ENCODE data around the gene HERC4.
"Not testable (repeated sequence)": the region's sequence is repeated elsewhere in the genome, so short reads cannot be mapped to it uniquely, and the experiment has no call there.

Gene HERC4

DNA sequence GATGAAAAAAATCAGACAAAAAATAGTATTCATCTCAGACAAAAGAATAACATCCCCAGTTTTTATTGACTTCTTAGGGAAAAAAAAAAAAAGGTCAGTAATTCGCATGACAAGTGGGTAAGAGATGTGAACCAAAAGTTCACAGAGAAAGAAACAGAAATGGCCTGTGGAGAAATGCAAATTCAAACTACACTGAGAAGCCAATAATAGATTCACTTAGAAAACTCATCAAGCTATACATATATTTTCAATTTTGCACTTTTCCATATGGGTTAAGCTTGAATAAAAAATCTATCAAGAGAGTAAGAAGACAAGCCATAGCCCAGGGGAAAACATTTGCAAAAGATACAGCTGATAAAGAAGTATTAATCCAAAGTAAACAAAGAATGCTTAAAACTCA, 28.0 kb downstream of the HERC4 start:
- DNase-seq (ENCODE audit: low read depth in 2 of 2) = no peak

DNA sequence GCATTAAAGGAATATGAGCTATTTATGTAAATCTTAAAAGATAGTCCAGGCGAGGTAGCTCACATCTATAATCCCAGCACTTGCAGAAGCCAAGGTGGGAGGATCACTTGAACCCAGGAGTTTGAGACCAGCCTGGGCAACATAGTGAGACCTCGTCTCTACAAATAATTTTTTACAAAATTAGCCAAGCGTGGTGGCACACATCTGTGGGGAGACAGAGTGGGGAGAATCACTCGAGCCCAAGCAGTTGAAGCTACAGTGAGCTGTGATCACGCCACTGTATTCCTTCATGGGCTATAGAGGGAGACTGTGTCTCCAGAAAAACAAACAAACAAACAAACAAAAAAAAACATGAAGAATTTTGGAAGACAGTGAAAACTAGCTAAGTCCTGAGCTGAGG, 28.4 kb downstream of the HERC4 start:
- no peak for DNase-seq (ENCODE audit: low read depth in 2 of 2)

DNA sequence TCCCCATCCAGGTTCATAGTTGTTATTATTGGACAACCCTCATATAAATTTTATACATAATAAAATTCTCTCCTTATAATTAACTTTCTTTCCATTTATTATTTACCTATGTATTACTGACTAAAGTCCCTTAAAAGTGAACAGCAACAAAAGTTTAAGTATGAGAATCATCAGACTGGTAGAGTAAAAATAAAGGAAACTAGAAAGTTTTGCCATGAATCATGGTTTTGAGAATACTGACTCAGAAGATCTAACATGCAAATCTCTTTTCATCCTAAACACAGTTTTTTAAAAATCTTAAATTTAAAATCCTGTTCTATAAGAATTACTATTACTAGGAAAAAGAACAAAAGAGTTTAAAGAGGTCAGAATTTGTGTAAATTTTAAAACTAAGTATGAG, 32.1 kb downstream of the HERC4 start:
- DNase-seq (ENCODE audit: low read depth in 2 of 2) = no peak

DNA sequence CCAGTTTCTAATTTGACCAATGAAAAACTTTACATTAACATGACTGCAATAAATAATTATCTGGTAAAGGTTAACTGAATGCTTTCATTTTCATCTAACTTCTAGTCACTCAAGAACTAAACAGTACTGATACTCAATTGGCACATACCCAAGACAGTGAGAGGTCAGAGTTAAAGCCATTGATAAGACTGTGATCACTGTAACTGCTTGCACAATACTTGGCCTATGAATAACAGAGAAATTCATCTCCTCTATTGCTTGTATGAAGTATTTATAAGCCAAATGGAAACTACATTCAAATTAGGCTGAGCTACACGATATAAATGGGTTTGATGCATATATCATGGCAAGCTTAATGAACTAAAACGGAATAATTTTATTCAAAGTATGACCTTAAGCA, 43.0 kb downstream of the HERC4 start:
- DNase-seq (ENCODE audit: low read depth in 2 of 2) = no peak

DNA sequence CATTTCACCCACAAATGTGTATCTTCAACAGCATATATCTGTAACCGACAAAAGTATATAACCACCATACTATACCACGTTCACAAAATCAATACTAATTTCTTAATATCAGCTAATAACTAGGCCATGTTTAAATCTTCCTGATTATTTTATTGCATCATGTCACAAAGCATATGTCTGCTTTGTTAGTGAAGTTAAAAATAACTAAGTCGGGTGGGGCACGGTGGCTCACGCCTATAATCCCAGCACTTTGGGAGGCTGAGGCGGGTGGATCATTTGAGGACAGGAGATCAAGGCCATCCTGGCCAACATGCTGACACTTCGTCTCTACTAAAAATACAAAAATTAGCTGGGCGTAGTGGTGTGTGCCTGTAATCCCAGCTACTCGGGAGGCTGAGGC, 47.7 kb downstream of the HERC4 start:
- DNase-seq (ENCODE audit: low read depth in 2 of 2) = no peak

DNA sequence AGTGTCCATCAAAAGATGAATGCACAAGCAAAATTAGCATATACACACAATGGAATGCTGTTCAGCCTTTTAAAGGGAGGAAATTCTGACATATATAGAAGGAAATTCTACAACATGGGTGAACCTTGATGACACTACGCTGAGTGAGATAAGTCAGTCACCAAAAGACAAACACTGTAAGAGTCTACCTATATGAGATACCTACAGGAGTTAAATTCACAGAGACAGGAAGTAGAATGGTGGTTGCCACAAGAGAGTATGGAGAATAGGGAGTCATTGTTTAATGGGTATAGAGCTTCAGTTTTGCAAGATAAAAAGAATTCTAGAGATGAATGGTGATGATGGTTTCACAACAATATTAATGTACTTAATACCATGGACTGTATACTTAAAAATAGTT, 51.8 kb downstream of the HERC4 start:
- no peak for DNase-seq (ENCODE audit: low read depth in 2 of 2)

DNA sequence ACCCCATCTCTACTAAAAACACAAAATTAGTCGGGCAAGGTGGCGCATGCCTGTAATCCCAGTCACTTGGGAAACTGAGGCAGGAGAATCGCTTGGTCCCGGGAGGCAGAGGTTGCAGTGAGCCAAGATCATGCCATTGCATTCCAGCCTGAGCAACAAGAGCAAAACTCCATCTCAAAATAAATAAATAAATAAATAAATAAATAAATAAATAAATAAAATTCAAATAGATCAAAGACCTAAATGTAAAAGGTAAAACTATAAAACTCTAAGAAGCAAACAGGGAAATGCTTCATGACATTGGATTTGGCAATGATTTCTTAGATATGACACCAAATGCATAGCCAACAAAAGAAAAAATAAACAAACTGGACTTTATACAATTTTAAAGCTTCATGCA, 52.8 kb downstream of the HERC4 start:
- not testable (repeated sequence) for DNase-seq (ENCODE audit: low read depth in 2 of 2)

DNA sequence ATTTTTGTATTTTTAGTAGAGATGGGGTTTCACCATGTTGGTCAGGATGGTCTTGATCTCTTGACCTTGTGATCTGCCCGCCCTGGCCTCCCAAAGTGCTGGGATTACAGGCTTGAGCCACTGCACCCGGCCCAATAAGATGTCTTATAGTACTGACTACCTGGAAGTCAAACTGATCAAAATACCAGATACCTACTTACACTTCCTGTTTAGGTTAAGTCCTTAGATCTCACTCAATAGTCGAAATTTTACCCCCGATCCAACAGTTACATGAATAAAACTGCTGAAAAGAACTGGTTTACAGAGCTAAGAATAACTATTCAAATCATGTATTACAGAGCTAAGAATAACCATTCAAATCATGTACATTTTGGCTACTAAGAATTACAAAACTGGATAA, 58.6 kb downstream of the HERC4 start:
- not testable (repeated sequence) for DNase-seq (ENCODE audit: low read depth in 2 of 2)

DNA sequence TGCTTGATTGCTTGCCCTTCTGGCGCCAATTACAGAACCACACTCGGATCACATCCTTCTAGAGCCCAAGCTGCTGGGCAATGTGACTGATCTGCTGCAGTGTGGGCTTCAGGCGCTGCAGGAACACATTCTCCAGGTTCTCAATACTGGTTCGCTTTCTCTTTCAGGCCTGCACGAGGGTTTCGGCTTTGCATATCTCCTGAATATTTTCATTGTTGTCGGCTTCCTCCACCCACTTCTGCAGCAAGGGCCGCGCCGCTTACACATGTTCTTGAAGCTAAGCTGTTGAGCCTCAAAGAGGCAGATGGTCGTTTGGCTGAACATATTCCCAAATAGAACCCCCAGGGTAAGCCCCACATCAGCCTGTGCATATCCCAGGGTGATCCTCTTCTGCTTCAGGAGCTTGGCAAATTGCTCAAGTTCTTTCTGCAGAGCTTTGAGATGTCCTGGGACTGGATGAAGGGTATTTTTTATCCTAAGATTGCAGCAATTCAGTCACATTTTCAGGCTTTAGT, 64.6 kb downstream of the HERC4 start:
- no peak for DNase-seq (ENCODE audit: low read depth in 2 of 2)

DNA sequence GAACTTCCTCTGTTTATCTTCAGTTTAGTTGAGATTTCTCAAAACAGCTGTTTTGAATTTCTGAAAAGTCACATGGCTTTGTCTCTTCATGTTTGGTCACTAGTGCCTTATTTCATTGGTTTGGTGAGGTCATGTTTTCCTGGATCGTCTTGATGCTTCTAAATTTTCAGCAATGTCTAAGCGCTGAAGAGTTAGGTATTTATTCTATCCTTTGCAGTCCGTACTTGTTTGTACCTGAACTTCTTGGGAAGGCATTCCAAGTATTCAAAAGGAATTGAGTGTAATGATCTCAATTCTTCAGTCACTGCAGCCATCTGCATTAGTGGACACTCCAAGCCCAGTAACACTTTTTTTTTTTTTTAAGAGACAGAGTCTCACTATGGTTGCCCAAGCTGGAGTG, 67.7 kb downstream of the HERC4 start:
- DNase-seq (ENCODE audit: low read depth in 2 of 2) = no peak

DNA sequence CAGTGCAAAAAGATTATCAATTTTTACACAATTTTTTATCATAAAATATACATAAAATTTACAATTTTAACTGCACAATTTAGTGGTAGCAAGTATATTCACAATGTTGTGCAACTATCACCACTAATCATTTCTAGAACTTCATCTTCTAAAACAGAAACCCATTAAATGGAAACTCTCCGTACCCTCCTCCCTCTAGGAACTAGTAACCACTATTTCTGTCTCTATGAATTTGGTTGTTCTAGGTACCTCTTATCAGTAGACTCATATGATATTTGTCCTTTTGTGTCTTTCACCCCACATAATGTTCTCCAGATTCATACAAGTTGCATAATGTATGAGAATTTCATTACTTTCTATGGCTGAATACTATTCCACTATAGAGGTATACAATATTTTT, 73.5 kb downstream of the HERC4 start:
- no peak for DNase-seq (ENCODE audit: low read depth in 2 of 2)

DNA sequence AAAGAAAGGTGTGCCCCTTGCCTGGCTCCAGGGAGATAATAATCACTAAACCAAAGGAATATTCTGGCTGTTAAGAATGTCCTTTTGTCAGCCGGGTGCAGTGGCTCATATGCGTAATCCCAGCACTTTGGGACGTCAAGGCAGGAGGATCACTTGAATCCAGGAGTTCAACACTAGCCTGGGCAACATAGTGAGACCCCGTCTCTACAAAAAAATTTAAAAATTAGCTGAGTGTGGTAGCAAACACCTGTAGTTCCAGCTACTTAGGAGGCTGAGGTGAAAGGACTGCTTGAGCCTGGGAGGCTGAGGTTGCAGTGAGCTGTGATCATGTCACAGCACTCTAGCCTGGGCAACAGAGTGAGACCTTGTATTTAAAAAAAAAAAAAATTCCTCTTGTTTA, 74.1 kb downstream of the HERC4 start:
- DNase-seq (ENCODE audit: low read depth in 2 of 2) = no peak

DNA sequence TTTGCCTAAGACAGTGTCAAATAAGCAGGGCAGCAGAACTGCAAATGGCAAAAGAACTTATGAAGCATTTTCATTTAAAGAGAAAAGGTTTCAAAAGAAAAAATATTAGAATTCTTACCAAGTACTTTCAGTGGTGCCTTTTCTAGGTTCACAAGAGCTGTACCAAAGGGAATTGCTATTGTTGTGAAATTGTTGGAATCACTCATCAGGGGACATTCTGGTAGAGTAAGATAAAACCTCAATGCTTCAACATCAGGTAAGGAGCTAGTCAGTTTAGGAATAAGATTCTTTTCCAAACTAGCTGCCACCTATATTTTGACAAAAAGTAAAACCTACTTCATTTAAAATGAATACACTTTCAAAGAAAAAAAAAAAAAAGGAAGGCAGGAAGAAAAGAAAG, 85.0 kb downstream of the HERC4 start:
- no peak for DNase-seq (ENCODE audit: low read depth in 2 of 2)

DNA sequence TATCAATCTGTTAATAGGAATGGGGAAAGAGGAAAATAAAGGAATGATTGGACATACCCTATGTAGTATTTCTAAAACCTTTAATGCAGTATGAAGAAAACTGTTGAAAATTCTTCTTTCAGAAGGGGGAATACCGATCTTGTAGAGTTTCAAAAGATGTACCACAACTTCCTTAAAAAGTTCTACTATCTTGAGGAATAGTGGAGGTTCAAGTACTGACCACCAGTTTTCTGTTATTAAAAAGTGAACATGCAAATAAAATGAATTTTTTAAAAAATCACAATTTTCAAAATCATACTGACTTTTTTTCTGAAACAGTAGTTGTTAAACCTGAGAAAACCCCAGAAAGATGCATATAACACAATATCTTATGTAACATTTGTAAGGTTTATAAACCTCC, 86.5 kb downstream of the HERC4 start:
- no peak for DNase-seq (ENCODE audit: low read depth in 2 of 2)

DNA sequence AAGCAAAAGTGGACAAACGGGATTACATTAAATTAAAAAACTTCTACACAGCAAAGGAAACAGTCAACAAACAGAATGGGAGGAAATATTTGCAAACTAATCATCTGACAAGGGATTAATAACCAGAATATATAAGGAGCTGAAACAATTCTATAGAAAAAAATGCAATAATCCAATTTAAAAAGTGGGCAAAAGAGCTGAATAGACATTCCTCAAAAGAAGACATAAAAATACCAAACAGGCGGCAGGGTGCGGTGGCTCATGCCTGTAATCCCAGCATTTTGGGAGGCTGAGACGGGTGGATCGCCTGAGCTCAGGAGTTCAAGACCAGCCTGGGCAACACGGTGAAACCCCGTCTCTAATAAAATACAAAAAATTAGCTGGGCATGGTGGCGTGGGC, 92.5 kb downstream of the HERC4 start:
- not testable (repeated sequence) for DNase-seq (ENCODE audit: low read depth in 2 of 2)

DNA sequence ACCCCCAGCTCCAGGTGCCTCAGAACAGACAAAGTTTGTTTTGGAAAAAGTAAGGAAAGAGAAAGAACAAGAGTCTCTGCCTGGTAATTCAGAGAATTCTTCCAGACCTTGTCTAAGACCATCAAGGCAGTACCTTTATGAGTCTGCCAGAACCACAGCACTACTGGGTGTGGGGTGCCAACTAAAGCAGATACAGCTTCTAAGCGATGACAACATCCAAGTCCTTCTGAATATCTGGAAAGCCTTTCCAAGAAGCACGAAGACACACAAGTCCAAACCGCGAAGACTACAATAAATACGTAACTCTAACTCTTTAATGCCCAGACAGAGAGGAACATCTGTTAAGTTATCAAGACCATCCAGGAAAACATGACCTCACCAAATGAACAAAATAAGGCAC, 96.3 kb downstream of the HERC4 start:
- DNase-seq (ENCODE audit: low read depth in 2 of 2) = no peak

DNA sequence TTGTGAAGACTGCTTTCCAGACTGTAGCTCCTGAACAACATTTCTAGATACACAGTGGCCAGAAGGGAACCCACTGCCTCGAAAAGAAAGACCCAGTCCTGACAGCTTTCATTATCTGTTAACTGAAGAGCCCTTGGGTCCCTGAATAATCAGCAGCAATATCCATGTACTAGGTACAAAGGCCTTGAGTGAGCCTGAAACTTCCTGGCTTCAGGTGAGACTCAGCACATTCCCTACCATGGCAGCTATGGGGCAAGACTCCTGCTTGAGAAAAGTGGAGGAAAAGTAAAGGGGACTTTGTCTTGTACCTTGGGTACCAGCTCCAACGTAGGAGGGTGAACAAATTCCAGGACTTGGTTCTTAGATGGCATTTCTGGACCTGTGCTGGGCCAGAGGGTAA, 97.8 kb downstream of the HERC4 start:
- DNase-seq (ENCODE audit: low read depth in 2 of 2) = no peak

DNA sequence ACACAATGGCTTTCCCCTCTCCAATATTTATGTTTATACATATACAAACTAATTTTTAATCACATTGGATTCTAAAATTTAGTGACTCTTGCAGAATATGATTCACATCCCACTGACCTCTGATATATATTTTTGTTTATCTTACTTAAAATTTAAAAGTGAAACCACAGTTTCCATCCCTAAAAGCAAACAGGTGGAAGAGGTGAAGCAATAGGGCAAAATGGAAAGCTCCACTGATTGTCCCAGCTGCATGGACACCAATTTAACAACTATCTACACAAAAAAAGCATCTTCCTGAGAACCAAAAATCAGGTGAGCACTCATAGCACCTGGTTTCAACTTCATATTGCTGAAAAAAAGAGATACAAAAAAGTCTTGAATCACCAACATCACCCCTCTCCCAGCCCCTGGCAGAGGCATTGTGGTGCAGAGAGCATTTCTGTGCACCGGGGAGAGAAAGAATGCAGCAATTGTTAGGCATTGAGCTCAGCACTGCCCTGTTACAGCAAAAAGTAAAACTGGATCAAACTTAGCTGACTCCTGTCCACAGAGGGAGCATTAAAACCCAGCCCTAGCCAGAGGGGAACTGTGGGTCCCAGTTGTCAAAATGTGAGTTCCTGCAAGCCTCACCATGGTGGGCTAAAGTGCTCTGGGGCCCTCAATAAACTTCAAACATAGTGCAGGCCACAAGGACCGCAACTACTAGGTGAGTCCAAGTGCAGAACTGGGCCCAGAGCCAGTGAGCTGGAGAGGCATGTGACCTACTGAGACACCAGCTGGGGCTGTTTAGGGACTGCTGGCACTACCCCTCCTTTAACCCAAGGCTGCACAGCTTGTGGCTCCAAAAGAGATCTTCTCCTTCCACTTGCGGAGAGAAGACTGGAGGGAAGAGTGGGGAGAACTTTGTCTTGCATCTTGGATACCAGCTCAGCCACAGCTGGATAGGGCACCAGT, 98.5 kb downstream of the HERC4 start:
- no peak for DNase-seq (ENCODE audit: low read depth in 2 of 2)

DNA sequence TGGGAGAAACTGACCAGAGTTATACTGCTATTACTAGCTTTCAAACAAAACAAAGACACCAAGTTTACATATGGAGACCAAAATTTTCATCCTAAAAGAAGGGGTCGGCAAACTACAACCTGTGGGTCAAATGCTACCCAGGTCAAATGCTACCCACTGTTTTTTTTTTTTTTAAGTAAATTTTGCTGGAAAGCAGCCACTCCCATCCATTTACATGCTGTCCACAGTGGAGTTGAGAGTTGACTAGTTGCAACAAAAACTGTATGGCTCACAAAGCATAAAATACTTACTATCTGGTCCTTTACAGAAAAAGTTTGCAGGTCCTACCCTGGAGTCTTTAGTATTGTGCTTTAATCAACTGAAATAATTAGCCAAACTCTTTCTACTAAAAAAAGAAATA, 99.2 kb downstream of the HERC4 start:
- no peak for DNase-seq (ENCODE audit: low read depth in 2 of 2)

DNA sequence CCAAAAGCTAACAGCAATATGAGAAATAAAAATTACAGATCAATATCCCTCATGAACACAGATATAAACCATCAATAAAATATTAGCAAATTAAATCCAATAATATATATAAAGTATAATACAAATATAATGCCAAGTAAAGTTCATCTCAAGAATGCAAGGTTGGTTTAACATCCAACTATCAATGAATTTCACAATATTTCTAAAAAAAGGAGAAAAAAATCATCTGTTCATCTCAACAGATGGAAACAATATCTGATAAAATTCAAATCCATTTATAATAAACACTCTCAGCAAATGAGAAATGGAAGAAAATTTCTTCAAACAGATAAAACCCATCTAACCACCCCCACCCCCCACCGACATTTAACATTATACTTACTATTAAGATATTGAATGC, 103.8 kb downstream of the HERC4 start:
- no peak for DNase-seq (ENCODE audit: low read depth in 2 of 2)

DNA sequence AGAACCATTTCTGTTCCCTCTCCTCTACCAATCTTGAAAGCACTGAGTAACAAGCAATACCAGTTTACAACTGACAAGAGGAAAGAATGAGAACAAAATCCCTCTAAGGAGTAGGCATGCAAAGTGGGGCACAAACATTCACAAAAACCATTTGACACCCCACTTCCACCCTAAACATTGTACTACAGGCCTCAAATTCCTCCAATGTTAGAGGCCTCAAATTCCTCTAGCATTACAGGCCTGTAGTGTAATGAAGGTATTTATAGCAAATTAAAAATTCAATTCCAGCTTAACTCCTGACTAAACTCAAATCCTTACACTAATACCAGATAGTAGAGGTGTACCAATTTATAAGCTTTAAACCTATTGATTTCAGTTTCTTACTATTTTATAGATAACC, 105.2 kb downstream of the HERC4 start:
- DNase-seq (ENCODE audit: low read depth in 2 of 2) = no peak

DNA sequence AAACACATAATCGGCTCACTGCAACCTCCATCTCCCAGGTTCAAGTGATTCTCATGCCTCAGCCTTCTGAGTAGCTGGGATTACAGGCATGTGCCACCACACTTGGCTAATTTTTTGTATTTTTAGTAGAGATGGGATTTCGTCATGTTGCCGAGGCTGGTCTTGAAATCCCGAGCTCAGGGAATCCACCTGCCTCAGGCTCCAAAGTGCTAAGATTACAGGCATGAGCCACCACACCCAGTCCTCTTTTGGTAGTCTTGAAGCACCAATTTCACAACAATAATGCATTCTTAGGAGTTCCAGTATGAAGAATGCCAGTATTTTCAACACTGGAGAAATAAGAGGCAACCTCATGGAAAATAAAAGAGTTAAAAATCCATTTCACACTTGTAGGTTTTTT, 109.0 kb downstream of the HERC4 start:
- not testable (repeated sequence) for DNase-seq (ENCODE audit: low read depth in 2 of 2)

DNA sequence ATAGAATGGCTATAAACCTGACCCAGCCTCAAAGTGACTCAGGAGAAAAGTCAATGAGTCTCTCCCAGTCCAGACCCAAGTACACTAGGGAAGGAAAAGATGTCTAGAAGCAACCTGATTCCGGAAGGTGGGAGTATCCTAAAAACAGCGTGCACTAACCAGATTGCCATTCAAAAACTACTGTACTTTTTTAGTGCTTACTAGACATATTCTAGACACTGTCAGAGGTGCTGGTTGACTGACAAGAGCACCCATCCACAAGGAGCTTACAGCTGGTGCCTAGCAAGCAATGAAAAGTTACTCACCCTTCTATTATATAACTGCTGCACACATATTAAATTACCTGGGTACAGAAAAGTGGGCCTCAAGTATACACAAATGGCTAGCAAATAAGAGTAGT, 109.6 kb downstream of the HERC4 start:
- no peak for DNase-seq (ENCODE audit: low read depth in 2 of 2)
